HG02623 (cell line): Measurements from ENCODE around the gene MED15.
"Not testable (repeated sequence)": the region's sequence is repeated elsewhere in the genome, so short reads cannot be mapped to it uniquely, and the experiment has no call there.

ENCODE experiments used
- ATAC-seq: cut with Tn5 transposase; IDR thresholded peaks from one replicate; pipeline ENCODE4 v1.9.1; 2021; ENCODE audit warnings: moderate library complexity; ENCODE audit not compliant: unreplicated experiment

Gene MED15

GRCh38 chr22:20619045-20619892, 111.9 kb downstream of the MED15 start:
- no peak for ATAC-seq

- not testable (repeated sequence) for ATAC-seq
These were observed 112.4 kb downstream of the MED15 start for GRCh38 chr22:20619893-20620194.

- ATAC-seq: no peak
These were observed 113.8 kb downstream of the MED15 start for GRCh38 chr22:20621162-20621561.

DNA sequence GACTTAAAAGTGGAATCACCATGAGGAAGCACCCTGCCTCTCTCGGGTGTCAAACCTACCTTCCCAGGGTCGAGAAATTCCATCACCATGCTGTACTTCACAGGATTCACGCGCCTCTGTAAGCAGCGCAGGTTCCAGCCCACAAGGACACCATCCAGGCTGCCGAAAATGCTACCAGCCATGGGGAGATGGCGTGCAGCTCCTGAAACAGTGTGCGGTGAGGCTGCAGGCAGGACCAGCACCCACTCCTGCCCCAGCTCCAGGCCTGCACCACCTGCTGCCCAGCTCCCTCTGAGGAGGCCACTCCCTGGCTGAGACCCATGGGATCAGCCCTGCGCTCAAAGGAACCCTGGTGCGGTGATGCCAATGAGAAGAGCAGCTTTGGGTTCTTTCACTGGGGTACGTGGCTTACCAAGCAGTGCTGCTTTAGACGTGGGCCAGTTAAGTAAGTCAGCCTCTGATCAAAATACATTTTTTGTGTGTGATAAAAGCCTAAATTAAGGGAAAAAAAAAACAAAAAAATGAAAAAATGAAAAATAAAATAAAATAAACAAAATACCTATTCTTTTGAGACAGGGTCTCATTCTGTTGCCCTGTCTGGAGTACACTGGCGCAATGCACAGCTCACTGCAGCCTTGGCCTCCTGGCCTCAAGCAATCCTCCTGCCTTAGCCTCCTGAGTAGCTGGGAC, 115.4 kb downstream of the MED15 start:
- ATAC-seq: no peak

GRCh38 chr22:20624161-20624616, 116.8 kb downstream of the MED15 start:
- ATAC-seq: peak; percentile 67

GRCh38 chr22:20625270-20625669, 117.9 kb downstream of the MED15 start:
- no peak for ATAC-seq

GRCh38 chr22:20626811-20627210, 119.4 kb downstream of the MED15 start:
- ATAC-seq: no peak

DNA sequence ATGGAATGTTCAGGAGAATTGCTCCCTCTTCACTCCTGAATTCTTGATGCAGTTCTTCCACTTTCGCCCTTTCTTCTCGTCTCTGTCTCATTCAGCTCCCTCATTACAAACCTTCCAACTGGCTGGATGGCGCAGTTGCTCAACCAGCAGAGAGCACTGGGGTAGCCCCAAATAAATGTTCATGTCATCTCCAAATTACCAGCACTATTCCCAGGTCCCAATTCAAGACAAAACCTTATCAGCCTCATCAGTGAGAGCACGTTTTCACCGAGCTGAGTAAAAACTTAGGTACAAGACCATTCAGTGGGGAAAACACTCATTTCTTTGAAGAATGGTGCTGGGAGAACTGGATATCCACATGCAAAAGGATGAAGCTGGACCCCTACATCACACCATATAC, 120.0 kb downstream of the MED15 start:
- ATAC-seq: no peak

DNA sequence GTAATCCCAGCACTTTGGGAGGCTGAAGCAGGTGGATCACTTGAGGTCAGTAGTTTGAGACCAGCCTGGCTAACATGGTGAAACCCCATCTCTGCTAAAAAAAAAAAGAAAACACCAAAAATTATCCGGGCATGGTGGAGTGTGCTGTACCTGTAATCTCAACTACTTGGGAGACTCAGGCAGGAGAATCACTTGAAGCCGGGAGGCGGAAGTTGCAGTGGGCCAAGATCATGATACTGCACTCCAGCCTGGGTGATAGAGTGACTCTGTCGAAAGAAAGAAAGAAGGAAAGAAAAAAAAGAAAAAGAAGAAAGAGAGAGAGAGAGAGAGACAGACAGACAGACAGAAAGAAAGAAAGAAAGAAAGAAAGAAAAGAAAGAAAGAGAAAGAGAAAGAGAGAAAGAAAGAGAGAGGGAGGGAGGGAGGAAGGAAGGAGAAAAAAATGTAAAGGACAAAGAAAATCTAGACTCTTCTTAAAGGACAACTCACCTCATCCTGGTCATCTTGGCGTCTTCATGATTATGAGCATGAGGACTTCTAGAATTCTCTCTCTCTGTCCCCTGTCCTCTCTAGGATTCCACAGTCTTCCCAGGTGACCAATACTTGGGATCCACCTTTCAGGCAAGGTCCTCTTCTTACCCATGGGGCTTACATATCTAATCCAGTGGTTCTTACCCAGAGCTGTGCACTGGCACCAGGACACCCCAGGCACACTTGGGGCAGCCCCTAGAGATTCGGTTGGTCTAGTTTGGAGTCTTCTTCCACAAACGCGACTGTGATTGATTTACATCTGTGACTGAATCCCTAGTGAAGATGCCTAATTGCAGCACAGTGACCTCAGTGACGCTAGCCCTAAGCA, 120.9 kb downstream of the MED15 start:
- no peak for ATAC-seq

- ATAC-seq: no peak
These were observed 122.0 kb downstream of the MED15 start for GRCh38 chr22:20629401-20629800.

- ATAC-seq: no peak
These were observed 123.6 kb downstream of the MED15 start for GRCh38 chr22:20630873-20631617.

GRCh38 chr22:20632082-20632481, 124.7 kb downstream of the MED15 start:
- no peak for ATAC-seq

GRCh38 chr22:20632518-20632917, 125.1 kb downstream of the MED15 start:
- ATAC-seq: no peak

DNA sequence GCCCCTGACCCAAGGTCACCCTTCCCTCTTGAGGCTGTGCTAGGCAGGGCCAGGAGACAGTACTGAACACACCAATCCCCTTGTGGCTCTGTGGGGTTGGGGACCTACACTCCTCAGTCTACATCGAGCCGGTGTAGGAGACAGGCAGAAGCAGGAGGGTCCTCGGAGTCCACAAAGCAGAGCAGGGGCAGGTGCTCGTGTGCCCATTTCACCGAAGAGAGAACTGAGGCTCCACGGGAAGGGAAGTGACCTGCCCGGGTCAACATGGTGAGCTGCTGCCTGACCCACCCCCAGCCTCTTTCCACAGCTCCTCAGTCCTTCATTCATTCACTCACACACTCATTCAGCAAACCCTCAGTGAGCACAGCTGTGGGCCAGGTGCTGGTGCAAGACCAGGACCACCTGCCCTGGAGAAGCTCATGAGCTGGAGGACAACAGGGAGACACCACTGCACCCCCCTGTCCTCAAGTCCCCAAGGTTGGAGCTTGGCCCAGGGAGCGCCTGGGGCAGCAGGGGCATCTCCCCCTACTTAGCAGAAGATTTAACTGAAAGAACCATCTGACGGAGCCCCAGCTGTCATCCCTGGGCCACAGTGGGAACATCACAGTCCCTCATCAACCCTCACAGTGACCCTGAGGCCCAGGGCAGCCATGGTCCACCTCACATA, 127.3 kb downstream of the MED15 start:
- no peak for ATAC-seq

- no peak for ATAC-seq
These were observed 127.8 kb downstream of the MED15 start for GRCh38 chr22:20635227-20635591.

DNA sequence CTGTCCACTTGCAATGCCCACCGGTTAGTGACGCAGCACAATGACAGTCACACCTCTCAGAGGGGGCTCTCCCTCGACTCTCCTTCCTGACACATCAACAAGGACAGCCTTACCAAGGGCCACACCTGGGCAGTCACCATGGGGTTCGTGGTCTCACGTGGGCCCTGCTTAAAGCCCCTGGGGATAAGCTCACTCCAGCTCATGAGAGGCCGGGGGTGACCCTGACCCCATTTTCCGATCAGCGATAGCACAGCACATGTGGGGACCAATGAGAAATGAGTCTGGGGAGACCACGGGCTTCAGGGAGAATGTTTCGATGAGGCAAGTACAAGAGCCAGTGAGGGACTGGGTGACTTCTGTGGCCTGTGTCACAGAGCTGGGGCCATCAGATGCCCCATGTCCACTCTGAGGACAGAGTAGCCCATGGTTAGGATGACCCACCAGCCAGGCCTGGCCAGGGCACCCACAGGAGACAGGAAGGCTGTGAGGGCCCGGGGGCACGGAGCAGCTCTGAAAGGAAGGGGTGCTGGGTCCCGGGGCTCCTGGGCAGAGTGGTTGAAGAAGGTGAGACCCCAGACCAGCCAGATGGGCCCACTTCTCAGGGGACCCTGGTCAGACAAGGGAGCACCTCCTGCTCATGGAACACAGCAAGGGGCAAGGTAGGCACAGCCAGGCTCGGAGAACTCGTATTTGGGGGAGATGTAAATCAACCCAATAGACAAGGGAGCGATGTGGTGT, 128.8 kb downstream of the MED15 start:
- ATAC-seq: no peak

- ATAC-seq: no peak
These were observed 129.5 kb downstream of the MED15 start for GRCh38 chr22:20636945-20637344.
